GM19043 (cell line): ENCODE data around the gene ARL14EPL.
"Not testable (repeated sequence)": the region's sequence is repeated elsewhere in the genome, so short reads cannot be mapped to it uniquely, and the experiment has no call there.

Source experiments
- ATAC-seq: cut with Tn5 transposase; IDR thresholded peaks from one replicate; pipeline ENCODE4 v1.9.1; 2021; ENCODE audit warnings: low read depth; ENCODE audit not compliant: unreplicated experiment

ARL14EPL gene

DNA sequence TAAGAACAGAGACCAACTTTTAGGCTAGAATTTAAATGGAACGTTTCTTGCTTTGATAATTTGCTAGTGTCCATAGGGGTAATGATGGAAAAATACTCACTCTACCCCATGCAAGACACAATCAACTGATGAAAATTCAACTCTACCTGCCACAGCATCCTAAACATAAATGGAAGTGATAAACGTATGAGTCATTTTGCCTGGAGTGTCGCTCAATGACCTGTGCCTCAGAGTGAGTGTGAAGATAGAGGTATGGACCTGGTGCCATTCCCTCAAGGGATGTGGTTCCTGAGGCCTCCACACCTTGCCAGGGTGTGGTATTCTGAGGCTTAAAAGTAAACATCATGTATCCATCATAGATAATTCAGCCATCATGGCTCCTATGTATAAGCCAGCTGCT lies 14.0 kb downstream of the ARL14EPL start:
- ATAC-seq, result no peak

DNA sequence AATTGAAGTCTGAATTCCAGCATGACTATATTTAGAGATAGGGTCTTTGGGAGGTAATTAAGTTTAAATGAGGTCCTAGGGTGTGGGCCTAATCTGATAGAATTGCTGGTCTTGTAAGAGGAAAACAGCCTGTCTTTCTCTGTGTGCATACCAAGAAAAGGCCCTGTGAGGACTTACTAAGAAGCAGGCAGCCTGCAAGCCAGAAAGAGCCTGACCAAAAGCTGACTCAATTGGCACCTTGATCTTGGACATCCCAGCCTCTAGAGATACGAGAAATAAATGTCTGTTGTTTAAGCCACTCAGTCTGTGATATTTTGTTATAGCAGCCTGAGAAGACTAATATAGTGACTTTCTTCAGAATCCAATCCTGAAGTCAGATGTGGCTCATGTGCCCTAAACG lies 14.6 kb downstream of the ARL14EPL start:
- ATAC-seq, result no peak

DNA sequence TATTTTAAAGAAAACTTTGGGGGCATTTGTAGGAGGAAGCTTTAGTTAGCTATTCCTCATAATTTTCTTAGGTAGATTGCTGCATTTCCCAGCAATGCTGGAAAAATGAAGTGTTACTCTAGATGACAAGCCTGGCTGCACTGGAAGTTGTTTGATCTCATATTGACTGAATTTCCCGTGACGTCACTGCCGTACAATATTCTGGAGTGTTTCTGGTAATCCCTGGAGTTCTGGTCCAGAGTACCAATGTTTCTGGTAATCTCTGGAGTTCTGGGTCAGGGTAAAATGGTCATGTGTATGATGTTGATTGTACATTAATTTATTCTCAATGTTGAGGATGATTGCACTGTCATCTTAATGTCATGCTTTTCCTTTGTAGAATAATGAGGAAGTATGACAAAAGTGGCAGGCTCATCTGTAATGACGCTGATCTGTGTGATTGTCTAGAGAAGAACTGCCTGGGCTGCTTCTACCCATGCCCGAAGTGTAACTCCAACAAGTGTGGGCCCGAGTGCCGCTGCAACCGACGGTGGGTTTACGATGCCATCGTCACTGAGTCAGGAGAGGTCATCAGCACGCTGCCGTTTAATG lies 26.2 kb downstream of the ARL14EPL start:
- no peak for ATAC-seq

DNA sequence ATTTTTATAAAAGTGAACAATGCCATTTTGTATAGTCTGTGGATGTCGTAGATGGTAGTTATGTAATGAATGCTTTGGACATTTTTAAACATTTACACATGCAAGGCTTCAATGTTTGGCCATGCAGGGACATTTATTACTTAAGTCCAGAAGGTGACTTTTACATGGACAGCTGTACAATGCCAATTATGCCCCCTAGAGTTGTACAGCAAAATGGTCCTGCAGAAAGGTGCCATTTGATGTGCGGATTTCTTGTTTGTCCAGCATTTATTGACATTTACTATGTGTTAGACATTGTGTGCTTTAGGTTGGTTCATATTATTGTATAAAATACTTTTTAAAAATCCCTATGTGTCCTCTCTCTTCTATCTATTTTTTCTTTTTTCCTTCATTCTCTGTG lies 30.1 kb downstream of the ARL14EPL start:
- no peak for ATAC-seq

DNA sequence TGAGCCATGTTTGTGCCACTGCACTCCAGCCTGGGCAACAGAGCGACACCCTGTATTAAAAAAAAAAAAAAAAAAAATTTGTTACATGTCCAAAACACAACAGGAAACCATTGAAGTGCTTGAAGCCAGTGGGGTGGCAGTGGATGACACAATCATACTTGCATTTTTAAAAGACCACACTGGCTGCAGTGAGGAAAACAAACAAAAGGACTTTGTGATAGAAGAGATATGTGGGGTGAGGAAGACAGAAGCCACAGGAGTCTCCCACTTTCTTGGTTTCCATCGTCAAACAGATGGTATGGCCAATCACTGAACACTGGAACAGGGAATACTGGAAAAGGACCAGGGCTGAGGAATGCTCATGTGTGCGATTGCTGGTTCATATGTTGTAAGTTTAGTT lies 31.7 kb downstream of the ARL14EPL start:
- ATAC-seq, result no peak

DNA sequence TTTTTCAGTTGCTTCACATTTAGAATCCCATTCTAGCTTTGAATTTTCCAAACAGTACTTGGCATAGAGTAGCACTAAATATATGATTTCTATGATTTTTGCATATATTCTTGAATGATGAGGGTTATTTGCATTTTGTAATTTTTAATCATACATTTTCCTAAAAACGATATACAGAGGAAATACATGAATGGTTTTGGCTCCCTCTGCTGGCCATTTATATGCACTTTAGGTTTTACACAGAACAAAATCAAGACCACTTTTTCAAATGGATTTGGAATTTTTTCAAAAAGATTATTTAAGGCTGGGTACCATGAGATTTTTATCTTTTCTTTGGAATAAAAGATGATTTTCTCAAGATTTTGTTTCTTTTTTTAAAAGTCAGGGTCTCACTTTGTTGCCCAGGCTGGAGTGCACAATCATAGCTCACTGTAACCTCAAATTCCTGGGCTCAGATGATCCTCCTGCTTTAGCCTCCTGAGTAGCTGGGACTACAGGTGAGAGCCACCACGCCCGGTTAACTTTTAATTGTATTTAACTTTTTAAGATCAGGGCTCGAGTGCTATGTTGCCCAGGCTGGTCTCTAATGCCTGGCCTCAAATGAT lies 35.9 kb downstream of the ARL14EPL start:
- ATAC-seq, result no peak

DNA sequence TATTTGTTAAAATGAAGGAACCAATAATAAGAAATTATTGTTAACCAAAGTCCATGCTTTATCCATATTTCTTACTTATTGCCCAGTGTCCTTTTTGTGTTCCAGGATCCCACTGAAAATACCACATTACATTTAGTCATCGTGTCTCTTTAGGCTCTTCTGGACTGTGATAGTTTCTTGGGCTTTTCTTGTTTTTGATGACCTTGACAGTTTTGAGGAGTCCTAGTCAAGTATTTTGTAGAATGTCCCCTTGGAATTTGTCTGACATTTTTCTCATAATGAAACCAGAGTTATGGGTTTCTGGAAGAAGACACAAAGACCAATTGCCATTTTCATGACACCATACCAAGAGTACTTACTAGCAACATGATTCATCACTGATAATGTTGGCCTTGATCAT lies 38.9 kb downstream of the ARL14EPL start:
- ATAC-seq, result no peak

DNA sequence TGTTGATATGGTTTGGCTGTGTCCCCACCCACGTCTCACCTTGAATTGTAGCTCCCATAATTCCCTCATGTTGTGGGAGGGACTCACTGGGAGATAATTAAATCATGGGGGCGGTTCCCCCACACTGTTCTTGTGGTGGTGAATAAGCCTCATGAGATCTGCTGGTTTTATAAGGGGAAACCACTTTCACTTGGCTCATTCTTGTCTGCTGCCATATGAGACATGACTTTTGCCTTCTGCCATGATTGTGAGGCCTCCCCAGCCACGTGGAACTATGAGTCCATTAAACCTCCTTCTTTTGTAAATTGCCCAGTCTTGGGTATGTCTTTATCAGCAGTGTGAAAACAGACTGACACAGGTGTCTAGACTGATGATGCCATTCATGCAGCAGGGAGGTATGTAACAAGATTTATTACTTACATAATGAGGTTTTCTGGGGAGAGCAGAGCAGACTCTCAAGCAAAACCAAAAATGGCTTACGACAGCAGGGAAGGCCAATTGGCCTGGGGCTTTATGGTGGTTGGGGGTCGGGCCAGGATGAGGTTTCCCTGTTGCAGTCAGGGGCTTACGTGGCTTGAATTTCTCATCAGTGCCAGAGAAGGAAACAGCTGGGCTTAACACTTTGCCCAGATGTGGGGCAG lies 43.0 kb downstream of the ARL14EPL start:
- no peak for ATAC-seq

DNA sequence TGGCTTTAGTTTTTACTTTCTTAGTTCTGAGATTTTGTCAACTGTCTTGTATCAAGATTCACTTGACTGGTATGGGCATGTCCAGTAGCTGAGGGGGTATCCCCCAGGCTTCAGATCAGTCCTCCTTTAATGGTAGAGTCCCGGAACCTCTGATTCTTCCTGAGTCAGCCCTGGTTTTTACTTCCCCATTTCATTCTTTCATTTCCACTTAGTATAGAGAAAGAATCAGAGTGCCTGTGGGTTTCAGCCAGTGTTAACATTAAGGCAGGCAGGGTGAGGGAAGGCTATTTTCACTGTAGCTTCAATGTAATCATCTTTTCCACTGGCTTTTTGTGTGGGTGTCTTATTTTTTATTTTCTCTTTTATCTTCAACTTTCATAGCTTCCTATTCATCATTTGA lies 44.2 kb downstream of the ARL14EPL start:
- ATAC-seq, result peak; percentile 99

DNA sequence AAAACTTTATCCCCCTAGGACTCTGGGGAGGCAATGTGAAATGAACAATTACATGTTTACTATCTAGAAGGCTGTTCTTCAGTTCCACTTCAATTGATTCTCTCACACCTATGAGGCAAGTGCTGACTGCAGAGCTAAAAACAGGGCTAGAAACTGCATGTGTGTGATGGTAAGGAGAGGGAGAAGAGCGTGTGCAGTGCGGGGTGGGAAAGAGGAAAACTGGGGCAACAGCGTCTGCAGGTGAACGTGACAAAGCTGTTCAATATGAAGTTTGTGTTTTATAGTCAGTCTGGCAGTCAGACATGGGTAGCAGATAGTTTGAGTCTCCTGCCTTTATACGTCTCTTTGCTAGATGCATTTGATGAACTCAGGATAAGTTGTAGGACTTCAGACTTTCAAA lies 45.9 kb downstream of the ARL14EPL start:
- no peak for ATAC-seq

DNA sequence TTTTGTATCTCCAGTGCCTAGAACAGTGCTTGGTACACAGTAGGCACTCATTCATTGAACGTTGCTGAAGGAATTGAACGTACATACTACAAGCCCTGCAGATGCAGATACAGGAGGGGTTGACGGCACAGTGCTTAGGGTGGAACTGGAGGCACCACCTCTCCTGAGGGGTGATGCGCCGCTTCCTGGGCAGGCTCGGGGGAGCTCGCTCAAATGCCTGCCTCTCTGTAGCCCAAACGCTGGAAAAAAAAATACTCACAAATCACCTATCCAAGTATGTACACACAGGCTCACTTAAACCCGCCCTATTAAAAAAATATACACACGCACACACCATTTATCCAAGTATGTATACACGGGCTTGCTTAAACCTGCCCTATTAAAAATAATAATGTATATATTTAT lies 52.0 kb downstream of the ARL14EPL start:
- ATAC-seq, result peak; percentile 44

DNA sequence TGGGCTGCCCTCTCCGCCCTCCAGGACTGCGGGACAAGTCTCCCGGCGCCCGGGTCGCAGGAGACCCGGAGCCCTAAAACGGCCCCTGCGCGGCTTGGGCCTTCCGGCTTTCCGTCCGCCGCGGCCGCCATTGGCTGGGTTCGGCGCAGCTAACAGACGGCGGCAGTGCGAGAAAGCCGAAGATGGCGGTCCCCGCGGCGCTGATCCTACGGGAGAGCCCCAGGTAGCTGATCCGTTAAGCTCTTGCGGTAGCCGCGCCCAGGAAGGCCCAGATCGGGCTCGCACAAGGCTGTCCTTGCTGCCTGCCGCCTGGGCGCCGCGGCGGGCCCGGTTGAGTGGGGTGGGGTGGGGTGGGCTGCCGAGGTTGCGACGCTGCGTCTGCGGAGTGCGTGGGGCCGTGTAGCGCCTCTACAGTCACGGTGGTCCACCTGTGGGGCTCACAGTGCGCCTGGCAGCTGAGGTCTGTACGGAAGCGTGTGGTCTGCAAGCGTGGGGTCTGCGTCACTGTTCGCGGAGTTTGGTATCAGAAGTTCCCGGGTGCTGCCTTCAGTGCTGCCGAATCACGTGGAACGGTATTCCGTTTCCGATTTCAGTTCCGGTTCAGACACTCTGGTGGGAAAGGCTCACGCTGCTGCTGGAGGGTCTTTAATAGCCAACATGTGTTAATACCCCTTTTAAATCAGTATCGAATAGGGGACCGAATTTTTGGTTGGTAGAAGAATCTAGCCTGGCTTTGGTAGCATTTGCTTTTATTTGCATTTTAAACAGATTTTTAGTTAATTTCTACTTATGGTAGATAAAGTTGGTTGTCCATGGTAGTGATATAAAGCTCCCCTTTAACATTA lies 52.8 kb downstream of the ARL14EPL start, which contains the start of gene COMMD10:
TSS of gene COMMD10 (plus strand) at position 155 of the 845 bp plus-strand sequence.
- peak; percentile 77 for ATAC-seq

DNA sequence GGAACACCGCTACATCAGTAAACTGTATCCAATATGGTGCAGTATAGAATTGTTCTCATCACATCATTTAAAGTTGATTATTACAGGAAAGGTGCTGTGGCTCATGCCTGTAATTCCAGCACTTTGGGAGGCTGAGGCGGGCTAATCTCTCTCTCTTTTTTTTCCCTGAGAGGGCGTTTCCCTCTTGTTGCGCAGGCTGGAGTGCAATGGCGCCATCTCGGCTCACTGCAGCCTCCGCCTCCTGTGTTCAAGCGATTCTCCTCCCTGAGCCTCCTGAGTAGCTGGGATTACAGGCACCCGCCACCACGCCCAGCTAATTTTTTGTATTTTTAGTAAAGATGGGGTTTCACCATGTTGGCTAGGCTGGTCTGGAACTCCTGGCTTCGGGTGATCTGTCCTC lies 54.0 kb downstream of the ARL14EPL start:
- not testable (repeated sequence) for ATAC-seq

DNA sequence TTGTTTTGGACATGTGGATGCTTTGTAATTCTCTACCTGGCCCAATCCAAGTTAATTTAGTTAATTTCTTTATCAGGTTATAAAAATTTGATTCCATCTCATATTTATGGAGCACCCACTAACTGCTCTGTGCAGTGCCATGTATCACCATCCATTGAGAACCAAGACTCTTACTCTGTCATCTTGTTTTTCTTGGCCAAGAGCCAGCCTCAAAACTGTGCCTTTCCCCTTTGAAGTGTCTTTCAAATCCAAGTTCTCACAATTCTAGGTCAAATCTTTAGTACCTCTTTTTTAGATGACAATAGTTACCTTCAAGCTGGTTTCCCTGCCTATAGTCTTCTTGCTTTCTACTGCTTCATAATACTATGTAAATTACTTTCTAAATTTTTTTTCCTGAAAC lies 55.8 kb downstream of the ARL14EPL start:
- ATAC-seq, result no peak

DNA sequence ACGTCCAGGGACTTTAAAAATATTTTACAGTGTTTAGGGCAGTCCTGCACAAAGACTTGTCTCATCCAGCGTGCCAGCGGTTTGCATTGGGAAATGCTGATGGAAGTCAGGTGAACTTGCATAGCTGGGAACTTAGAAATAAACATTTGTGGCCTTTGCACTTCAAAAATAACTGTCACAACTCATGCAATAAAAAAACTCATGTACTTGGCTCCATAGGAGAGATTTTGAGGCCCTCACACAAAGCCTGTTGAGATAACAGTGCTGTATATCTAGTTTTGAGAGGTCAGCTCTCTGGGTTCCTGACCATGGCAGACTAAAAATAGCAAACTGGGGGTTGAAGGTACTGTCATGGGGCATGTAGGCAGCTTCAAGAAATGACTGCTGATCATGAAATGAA lies 58.0 kb downstream of the ARL14EPL start:
- no peak for ATAC-seq

DNA sequence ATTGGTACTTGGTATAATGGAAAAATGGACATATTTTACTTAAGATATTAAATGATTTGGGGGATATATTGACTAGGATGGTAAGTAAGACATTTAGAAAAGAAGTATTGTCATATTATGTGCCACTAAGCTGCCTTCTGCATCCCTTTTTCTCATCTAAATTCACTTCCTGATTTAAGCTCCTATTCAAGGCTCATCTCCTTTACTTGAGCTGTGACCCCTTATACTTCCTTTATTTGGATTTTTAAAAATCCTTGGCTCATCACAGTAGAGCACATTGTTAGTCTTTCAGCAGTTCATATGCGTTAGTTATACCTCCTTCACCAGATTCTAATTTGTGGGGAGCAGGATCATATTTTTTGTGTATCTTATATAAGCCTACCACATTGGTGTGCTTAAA lies 59.1 kb downstream of the ARL14EPL start:
- ATAC-seq, result no peak

DNA sequence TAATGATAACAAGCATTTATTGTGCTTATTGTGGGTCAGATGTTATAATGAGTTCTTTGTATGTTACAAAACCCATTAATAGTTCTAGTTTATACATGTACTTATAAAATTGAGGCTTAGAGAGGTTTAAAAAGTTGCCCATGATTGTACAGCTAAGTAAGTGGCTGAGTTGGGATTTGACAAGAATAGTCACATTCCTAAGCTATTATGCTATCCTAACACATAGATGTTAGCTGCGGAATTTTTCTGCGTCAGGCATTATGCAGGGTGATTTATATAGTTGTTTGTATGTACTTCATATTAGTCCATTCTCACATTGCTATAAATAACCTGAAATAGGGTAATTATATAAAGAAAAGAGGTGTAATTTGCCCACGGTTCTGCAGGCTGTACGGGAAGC lies 65.0 kb downstream of the ARL14EPL start:
- no peak for ATAC-seq

DNA sequence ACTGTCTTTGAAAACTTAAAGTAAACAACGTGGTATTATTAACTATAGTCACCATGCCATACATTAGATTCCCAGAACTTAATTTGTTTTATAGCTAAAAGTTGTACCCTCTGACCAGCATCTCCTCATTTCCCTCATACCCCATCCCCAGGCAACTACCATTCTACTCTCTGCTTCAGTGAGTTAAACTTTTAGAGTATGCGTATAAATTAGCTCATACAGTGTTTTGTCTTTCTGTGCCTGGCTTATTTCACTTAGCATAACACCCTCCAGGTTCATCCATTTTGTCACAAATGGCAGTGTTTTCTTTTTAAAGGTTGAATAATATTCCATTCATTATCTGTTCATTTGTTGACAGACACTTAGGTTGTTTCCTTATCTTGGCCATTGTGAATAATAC lies 66.7 kb downstream of the ARL14EPL start:
- no peak for ATAC-seq

DNA sequence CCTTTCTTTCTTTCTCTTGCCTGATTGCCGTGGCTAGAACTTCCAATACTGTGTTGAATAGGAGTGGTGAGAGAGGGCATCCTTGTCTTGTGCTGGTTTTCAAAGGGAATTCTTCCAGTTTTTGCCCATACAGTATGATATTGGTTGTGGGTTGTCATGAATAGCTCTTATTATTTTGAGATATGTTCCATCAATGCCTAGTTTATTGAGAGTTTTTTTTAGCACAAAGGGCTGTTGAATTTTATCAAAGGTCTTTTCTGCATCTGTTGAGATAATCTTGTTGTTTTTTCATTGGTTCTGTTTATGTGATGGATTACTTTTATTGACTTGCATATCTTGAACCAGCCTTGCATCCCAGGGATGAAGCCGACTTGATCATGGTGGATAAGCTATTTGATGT lies 72.7 kb downstream of the ARL14EPL start:
- ATAC-seq, result not testable (repeated sequence)
